ENCODE measurements around the gene SYT7.

- TF ChIP-seq EZH2 (optimal IDR thresholded peaks at IDR 0.05; ENCODE audit: low read depth, low read length) (no peak), CTCF (IDR thresholded peaks at IDR 0.05; ENCODE audit: low read length) (no peak)
Measured at GRCh38 chr11:61522881-61523280, 58.0 kb downstream of the SYT7 start.

Measured in MM.1S (cell line).